GM20000 (cell line): ENCODE data around the gene TANC1.

Experiments
- DNase-seq: peaks from one replicate; pipeline ENCODE4 v3.0.0; 2012; ENCODE audit warnings: low spot score
- TF ChIP-seq, protein P1 (sequence below): IDR thresholded peaks from 2 replicates; pipeline ENCODE4 v1.5.1; 2012; ENCODE audit warnings: mild to moderate bottlenecking, control low read depth; ENCODE audit errors: extremely low read depth, missing control alignments

The TANC1 gene

DNA sequence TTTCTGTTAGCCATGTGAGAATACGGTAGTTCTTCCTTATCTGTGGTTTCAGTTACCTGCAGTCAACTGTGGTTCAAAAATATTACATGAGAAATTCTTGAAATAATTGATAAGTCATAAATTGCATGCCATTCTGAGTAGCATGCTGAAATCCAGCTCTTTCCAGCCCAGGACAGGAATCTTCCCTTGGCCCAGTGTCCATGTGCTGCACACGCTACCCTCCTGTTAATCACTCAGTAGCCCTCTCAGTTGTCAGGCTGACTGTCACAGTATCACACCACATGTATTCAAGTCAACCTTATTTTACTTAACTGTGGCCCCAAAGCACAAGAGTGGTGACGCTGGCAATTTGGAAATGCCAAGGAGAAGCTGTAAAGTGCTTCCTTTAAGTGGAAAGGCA lies 141.1 kb downstream of the TANC1 start:
- TF ChIP-seq, protein P1, sequence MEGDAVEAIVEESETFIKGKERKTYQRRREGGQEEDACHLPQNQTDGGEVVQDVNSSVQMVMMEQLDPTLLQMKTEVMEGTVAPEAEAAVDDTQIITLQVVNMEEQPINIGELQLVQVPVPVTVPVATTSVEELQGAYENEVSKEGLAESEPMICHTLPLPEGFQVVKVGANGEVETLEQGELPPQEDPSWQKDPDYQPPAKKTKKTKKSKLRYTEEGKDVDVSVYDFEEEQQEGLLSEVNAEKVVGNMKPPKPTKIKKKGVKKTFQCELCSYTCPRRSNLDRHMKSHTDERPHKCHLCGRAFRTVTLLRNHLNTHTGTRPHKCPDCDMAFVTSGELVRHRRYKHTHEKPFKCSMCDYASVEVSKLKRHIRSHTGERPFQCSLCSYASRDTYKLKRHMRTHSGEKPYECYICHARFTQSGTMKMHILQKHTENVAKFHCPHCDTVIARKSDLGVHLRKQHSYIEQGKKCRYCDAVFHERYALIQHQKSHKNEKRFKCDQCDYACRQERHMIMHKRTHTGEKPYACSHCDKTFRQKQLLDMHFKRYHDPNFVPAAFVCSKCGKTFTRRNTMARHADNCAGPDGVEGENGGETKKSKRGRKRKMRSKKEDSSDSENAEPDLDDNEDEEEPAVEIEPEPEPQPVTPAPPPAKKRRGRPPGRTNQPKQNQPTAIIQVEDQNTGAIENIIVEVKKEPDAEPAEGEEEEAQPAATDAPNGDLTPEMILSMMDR, result no peak
- no peak for DNase-seq

DNA sequence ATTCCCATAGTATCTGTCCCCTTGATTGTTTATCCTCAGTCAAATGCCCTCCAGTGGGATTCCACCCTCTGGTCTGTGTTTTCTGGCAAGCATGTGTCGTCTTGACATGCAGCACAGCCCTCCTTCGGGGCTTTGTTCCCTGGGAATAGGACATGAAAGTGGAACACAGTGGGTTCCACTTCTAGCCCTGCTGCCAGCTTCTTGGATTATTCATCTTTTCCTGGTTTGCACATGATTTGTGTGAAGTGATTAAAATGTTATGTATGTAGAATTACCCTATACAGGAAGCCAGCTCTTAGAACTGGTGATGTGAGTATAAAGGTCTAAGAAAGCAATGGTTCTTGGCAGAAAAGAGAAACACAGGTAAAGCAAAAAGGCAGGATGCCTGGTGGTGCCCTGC lies 142.3 kb downstream of the TANC1 start:
- TF ChIP-seq, protein P1, result no peak

DNA sequence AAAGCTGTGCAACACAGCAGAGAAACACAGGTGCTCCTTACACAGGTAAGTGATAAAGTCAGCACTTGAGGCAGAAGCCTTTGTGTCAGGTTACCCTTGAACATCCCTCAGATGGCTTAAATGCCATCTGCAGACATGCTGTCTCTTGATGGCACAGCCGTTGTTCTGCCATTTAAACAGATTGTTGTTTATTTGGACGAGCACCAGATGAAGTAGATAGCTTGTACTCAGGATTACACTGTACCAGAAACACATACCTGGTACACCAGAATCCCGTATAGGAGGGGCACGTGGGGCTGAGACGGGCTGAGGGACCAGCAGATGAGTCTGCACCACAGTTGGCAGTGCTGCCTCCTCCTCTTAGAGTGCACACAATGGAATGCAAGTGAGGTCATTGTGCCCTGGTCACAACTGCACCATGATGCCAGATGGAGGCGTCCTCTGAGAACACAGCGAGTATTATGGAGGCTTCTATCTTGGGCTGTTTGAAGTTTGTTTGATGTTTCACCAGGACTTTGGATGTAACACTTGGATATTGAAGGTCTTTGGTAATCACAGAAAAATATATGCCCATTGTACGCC lies 143.0 kb downstream of the TANC1 start:
- DNase-seq, result no peak
- TF ChIP-seq, protein P1, result no peak

More for the DNA sequence above, 142.3 kb downstream of the TANC1 start:
- DNase-seq, result no peak

DNA sequence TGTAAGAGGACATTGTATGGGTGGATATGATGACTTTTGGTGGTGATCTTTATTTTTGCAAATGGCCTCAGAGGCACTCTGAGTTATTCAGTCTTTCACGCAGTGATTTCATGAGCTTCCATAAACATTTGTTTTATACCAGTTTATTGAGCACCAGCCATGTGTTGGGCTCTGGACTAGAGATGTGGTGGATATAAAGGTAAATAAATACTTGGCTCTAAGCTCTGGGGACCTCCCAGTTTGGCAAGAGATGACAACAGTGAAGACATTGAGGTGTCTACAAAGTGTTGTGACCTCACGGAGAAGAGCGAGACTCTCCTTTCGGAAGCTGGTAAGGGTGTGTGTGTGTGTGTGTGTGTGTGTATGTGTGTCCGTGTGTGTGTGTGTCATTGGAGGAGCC lies 146.4 kb downstream of the TANC1 start:
- TF ChIP-seq, protein P1, result no peak
- DNase-seq, result no peak

DNA sequence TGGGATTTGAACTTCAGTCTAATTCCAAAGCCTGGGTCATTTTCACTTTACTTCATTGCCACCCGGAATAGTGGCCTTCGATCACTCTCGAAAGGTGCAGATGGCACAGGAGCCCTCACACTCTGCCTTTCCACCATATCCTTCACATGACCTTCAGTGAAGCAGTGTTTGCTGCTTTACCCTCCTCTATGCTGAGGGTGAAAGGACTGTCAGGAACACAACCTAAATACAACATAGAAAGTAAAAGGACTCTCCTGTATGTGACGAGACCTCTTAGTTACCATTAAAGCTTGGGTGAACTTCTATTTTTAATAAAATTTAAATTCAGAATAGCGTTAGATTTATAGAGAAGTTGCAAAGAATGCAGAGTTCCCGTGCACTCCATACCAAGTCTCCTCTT lies 148.5 kb downstream of the TANC1 start:
- TF ChIP-seq, protein P1, result no peak
- DNase-seq, result no peak

DNA sequence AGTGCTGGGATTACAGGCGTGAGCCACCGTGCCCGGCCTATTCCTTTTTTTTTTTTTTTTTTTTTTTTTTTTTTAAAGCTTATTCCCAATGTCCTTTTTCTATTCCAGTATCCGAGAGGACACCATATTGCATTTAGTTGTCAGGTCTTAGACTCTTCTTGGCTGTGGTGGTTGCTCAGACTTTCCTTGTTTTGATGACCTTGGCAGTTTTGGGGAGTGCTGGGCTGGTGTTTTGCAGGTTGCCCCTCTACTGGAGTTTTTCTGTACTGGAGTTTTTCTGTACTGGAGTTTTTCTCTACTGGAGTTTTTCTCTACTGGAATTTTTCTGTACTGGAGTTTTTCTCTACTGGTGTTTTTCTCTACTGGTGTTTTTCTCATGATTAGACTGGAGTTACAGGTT lies 149.2 kb downstream of the TANC1 start:
- no peak for DNase-seq
- TF ChIP-seq, protein P1, result no peak

DNA sequence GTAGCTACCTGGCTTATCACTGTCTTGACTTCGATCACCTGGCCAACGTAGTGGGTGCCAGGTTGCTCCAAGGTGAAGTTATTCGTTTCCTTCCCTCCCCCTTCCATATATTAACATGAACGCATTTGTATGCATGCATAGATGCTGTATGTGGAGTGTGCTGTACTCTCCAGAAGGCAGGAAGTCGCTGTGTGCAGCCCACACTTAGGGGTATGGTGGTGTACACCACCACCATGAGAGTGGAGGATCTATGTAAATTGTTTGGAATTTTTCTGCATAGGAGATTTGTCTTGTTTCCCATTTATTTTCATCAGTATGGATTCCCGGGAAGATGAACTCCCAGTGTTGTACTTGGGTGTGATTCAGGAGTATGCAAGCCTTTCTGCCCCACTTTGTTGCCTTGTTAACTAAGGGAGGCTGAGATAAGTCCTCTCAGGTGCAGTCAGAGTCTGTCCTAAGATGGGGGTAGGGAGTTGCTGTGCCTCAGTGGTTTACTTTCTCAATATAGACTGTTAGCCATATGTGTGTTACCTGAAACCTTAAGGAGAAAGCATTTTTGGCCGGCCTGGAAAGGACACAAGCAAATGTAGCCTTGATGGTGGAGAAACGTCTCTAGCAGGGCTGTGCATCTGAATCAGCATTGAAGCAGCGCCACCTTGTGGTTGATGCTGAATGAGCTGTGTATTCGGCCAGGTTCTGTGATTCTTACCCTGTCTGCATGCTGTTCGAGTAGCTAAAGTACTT lies 149.8 kb downstream of the TANC1 start:
- TF ChIP-seq, protein P1, result peak; percentile 85
- DNase-seq, result peak; percentile 70
